Body of pancreas (tissue), 4 donors: ENCODE measurements around the gene HMX1.

ENCODE experiments used
- CTCF ChIP-seq, 7 experiments: fragments of 450-650 bp in 4 of 7; fragments of 200-600 bp in 3 of 7; sonication (generic) in 3 of 7; IDR thresholded peaks; one replicate each; pipeline ENCODE4 v1.5.1; 2016 to 2019; ENCODE audit warnings: antibody characterized with exemption in 7 of 7
- POLR2A ChIP-seq, 3 donors: fragments of 450-650 bp; IDR thresholded peaks; one replicate each; pipeline ENCODE4 v1.6.1; 2016; ENCODE audit warnings: antibody characterized with exemption in 3 of 3, mild to moderate bottlenecking in 2 of 3

GRCh38 chr4:8830611-8831200 is 40.9 kb downstream of the HMX1 start:
- no peak for TF ChIP-seq CTCF (IDR thresholded peaks at IDR 0.05)
- TF ChIP-seq POLR2A (IDR thresholded peaks at IDR 0.05), result no peak
